Endothelial cell of umbilical vein (primary cell): ENCODE measurements around the gene PPP1R26. TPM values are rescaled to one million over a fixed set of nuclear protein-coding genes. Genes with fewer than 3 reads are reported as not detected.
"Not testable (repeated sequence)": the region's sequence is repeated elsewhere in the genome, so short reads cannot be mapped to it uniquely, and the experiment has no call there.

ENCODE experiments used
- BruUV-seq: library from RNA; stranded (reverse); fragments of 400-500 nt; replicated peaks from 2 replicates; lab custom pipeline; 2021; lab: Mats Ljungman, UMichigan
- CTCF ChIA-PET: fragments of 300-600, 350-600 bp; sonication (Branson Sonifier 250); formaldehyde crosslinking; loops from one replicate; lab custom pipeline; 2021; ENCODE audit warnings: antibody characterized with exemption, inconsistent platforms; lab: Charles Lee
- POLR2A ChIA-PET: fragments of 300-600, 350-600 bp; sonication (Branson Sonifier 250); formaldehyde crosslinking; loops from one replicate; lab custom pipeline; 2021; ENCODE audit warnings: antibody characterized with exemption, inconsistent platforms; lab: Charles Lee
- DNase-seq: peaks from one replicate; pipeline ENCODE4 v3.0.0-alpha.2; 2011; ENCODE audit warnings: low read depth, low spot score
- FAIRE-seq: peaks from 2 replicates; lab custom pipeline; 2011; peaks lifted over from hg19 to GRCh38; lab: Jason Lieb, UNC
- H2AFZ ChIP-seq: 2 replicates; pipeline ENCODE4 v1.6.0; 2012; ENCODE audit warnings: low read depth, low read length, control low read depth, inconsistent platforms
- H3K27ac ChIP-seq: 2 replicates; pipeline ENCODE4 v1.5.1; 2011; ENCODE audit warnings: low read depth, mild to moderate bottlenecking, control low read depth, low read length, moderate library complexity; ENCODE audit not compliant: insufficient read depth
- H3K27me3 ChIP-seq, 2 experiments: 2 replicates each; pipeline versions ENCODE4 v1.6.0 to v1.6.1; 2011; ENCODE audit warnings: low read length in 2 of 2, mixed read lengths in 1 of 2; ENCODE audit not compliant: control insufficient read depth in 2 of 2, insufficient read depth in 2 of 2
- H3K36me3 ChIP-seq, 2 experiments: 2 replicates in 1 of 2; 3 replicates in 1 of 2; pipeline ENCODE4 v1.5.1; 2011; ENCODE audit warnings: low read length in 2 of 2, mild to moderate bottlenecking in 1 of 2, moderate library complexity in 1 of 2; ENCODE audit not compliant: control insufficient read depth in 2 of 2, insufficient read depth in 2 of 2; ENCODE audit errors: extremely low read depth in 1 of 2
- H3K4me1 ChIP-seq: 3 replicates; pipeline ENCODE4 v1.5.1; 2011; ENCODE audit warnings: mild to moderate bottlenecking, low read length; ENCODE audit not compliant: control insufficient read depth, insufficient read depth; ENCODE audit errors: extremely low read depth
- H3K4me2 ChIP-seq: 2 replicates; pipeline ENCODE4 v1.6.1; 2011; ENCODE audit warnings: low read length, control low read depth, mixed read lengths; ENCODE audit not compliant: insufficient read depth
- H3K4me3 ChIP-seq, 3 experiments: fragments of 200-600 bp in 1 of 3; sonication (generic), shearing (Covaris generic) in 1 of 3; replicated peaks in 1 of 3; 2 replicates each; pipeline ENCODE4 v1.5.1; 2011 to 2016; ENCODE audit warnings: control low read depth in 3 of 3, low read length in 3 of 3, mild to moderate bottlenecking in 2 of 3, inconsistent platforms in 1 of 3, low read depth in 1 of 3, moderate library complexity in 1 of 3; ENCODE audit not compliant: insufficient read depth in 1 of 3
- H3K79me2 ChIP-seq: 2 replicates; pipeline ENCODE4 v1.6.0; 2012; ENCODE audit warnings: low read length, inconsistent platforms; ENCODE audit not compliant: control insufficient read depth, insufficient read depth
- H3K9ac ChIP-seq: replicated peaks from 2 replicates; pipeline ENCODE3; 2011; ENCODE audit warnings: low read length, control low read depth; ENCODE audit not compliant: insufficient read depth; ENCODE audit errors: extremely low read depth
- H3K9me1 ChIP-seq: replicated peaks from 3 replicates; pipeline ENCODE4 v1.6.0; 2011; ENCODE audit warnings: mild to moderate bottlenecking, low read length; ENCODE audit not compliant: control insufficient read depth, insufficient read depth; ENCODE audit errors: extremely low read depth
- H3K9me3 ChIP-seq: replicated peaks from 2 replicates; pipeline ENCODE4 v1.5.1; 2012; ENCODE audit warnings: low read length, inconsistent platforms; ENCODE audit not compliant: control insufficient read depth, insufficient read depth
- H4K20me1 ChIP-seq: replicated peaks from 2 replicates; pipeline ENCODE3; 2011; ENCODE audit warnings: mild to moderate bottlenecking, low read length; ENCODE audit not compliant: control insufficient read depth, insufficient read depth; ENCODE audit errors: extremely low read depth
- CTCF ChIP-seq, 2 donors: IDR thresholded peaks; 1 replicate in 1 of 2; 2 replicates in 1 of 2; pipeline ENCODE4 v1.5.1; 2011; ENCODE audit warnings: low read length in 2 of 2, mild to moderate bottlenecking in 2 of 2, moderate library complexity in 2 of 2, control low read depth in 1 of 2, inconsistent platforms in 1 of 2, low read depth in 1 of 2; ENCODE audit not compliant: insufficient read depth in 1 of 2; ENCODE audit errors: extremely low read depth in 1 of 2
- EZH2 ChIP-seq: IDR thresholded peaks from 2 replicates; pipeline ENCODE4 v1.6.1; 2012; ENCODE audit warnings: borderline replicate concordance, low read depth, mild to moderate bottlenecking, moderate library complexity, low read length, inconsistent platforms; ENCODE audit not compliant: severe bottlenecking
- FOS ChIP-seq: IDR thresholded peaks from 2 replicates; pipeline ENCODE4 v1.6.1; 2011; ENCODE audit warnings: mild to moderate bottlenecking, low read length, moderate library complexity, borderline replicate concordance; ENCODE audit not compliant: insufficient read depth
- GATA2 ChIP-seq: IDR thresholded peaks from 2 replicates; pipeline ENCODE4 v1.7.0; 2011; ENCODE audit warnings: low read depth, mild to moderate bottlenecking, moderate library complexity, mixed read lengths, low read length; ENCODE audit not compliant: insufficient read length, insufficient read depth
- JUN ChIP-seq: IDR thresholded peaks from 2 replicates; pipeline ENCODE4 v1.6.1; 2011; ENCODE audit warnings: borderline replicate concordance, low read depth; ENCODE audit not compliant: insufficient read length, insufficient read depth
- MAX ChIP-seq: IDR thresholded peaks from 2 replicates; pipeline ENCODE4 v1.6.1; 2011; ENCODE audit not compliant: insufficient read depth, insufficient read length
- MYC ChIP-seq: IDR thresholded peaks from one replicate; pipeline ENCODE4 v1.6.1; 2011; ENCODE audit warnings: mild to moderate bottlenecking, low read depth, low read length
- POLR2A ChIP-seq: IDR thresholded peaks from 2 replicates; pipeline ENCODE4 v1.6.1; 2012; ENCODE audit warnings: low read depth, mild to moderate bottlenecking, control low read depth, low read length
- POLR2AphosphoS5 ChIP-seq: IDR thresholded peaks from 2 replicates; pipeline ENCODE4 v1.6.1; 2012; ENCODE audit warnings: low read depth, mild to moderate bottlenecking, control low read depth, low read length, moderate library complexity; ENCODE audit not compliant: insufficient read depth
- dilution Hi-C: fragments of 300-500 bp; cut with MboI; formaldehyde crosslinking; loops from one replicate; pipeline ENCODE4 v1.15.0; 2019; ENCODE audit warnings: low sequenced_read_pairs; ENCODE audit not compliant: extremely low pct_ligation_motif_present
- intact Hi-C: fragments of 100-400 bp; cut with micrococcal nuclease; formaldehyde crosslinking; loops from one replicate; pipeline ENCODE4 v1.10.0; 2022
- polyA plus RNA-seq, 4 experiments: library from polyadenylated mRNA; depleted of rRNA in 3 of 4; stranded (reverse) in 3 of 4; unstranded in 1 of 4; fragments of >200 nt; gene quantifications; 2 replicates each; pipeline versions ENCODE4 v1.2.1 to v1.2.3, GENCODE V29; 2011 to 2012; ENCODE audit warnings: missing spikeins in 1 of 4
- total RNA-seq: library from RNA; stranded (reverse); gene quantifications from 2 replicates; pipeline ENCODE4 v1.2.3, GENCODE V29; 2021

The PPP1R26 gene
- total and polyA plus RNA-seq, 2 donors (not counting 3 experiments of a cell fraction or from before 2014, with no cell fraction given), result 5.9 to 16.9 TPM

- Histone ChIP-seq H3K4me2 (no peak overlapping the region), H3K27me3 (no peaks in the 10 kb centered on the region), H3K9ac (no peak overlapping the region), H3K9me1 (no peaks in the 10 kb centered on the region), H3K36me3 (no peaks in the 10 kb centered on the region), H2AFZ (no peak overlapping the region), H3K9me3 (no peaks in the 10 kb centered on the region), H4K20me1 (no peaks in the 10 kb centered on the region), H3K4me1 (no peaks in the 10 kb centered on the region), H3K79me2 (no peaks in the 10 kb centered on the region), H3K27ac (no peak overlapping the region), H3K4me3 (no peak overlapping the region)
- FAIRE-seq (no peak), DNase-seq (no peak)
- ChIA-PET CTCF (no interaction called here), POLR2A (no interaction called here)
- TF ChIP-seq POLR2AphosphoS5, result no peak
- TF ChIP-seq FOS, result no peak
- TF ChIP-seq JUN, result no peak
- no peak for TF ChIP-seq GATA2
- no peak for TF ChIP-seq MYC
- no peak for TF ChIP-seq POLR2A
- TF ChIP-seq EZH2, result no peak
- TF ChIP-seq CTCF (IDR thresholded peaks at IDR 0.05; ENCODE audit: extremely low read depth in 1 of 2, insufficient read depth in 1 of 2, low read depth in 1 of 2, low read length in 2 of 2), result no peak
- TF ChIP-seq MAX, result no peak
- intact Hi-C loops, result no loop called here
- no TSS peak for BruUV-seq
- dilution Hi-C loops, result no loop called here
These were observed 39.0 kb upstream of the PPP1R26 start for GRCh38 chr9:135440620-135441019.

GRCh38 chr9:135441105-135442071 is 38.2 kb upstream of the PPP1R26 start:
- CTCF ChIA-PET, H3K4me3 ChIP-seq, H3K27ac ChIP-seq, FAIRE-seq, H3K79me2 ChIP-seq, H2AFZ ChIP-seq, intact Hi-C loops, BruUV-seq, H4K20me1 ChIP-seq, H3K27me3 ChIP-seq, H3K4me2 ChIP-seq, DNase-seq, H3K9me1 ChIP-seq, POLR2A ChIA-PET, dilution Hi-C loops, H3K9ac ChIP-seq, H3K4me1 ChIP-seq, H3K9me3 ChIP-seq, H3K36me3 ChIP-seq: not testable (repeated sequence)
